Activated CD4-positive, CD25-positive, alpha-beta regulatory T cell treated with anti-CD3 and anti-CD28 coated beads, Interleukin-2, amount 50 U/mL, for 72 hours (primary cell): Measurements from ENCODE around the gene GUCY2C.

Experiments
- DNase-seq: peaks from one replicate; pipeline ENCODE4 v3.0.0; 2021

GUCY2C gene

GRCh38 chr12:14567351-14568162 is 128.8 kb downstream of the GUCY2C start, which contains the start of gene PLBD1:
Gene PLBD1 (minus strand): TSS chr12:14567883. CDS start chr12:14567696, 187 bp downstream.
- DNase-seq: no peak

GRCh38 chr12:14564336-14564959 is 132.0 kb downstream of the GUCY2C start:
- no peak for DNase-seq

GRCh38 chr12:14563046-14563445 is 133.4 kb downstream of the GUCY2C start:
- no peak for DNase-seq
